GM13976 (cell line): Measurements from ENCODE around the gene TMEM255B.

Experiments used
- DNase-seq: peaks from one replicate; pipeline ENCODE4 v3.0.0; 2012; ENCODE audit warnings: low spot score
- CTCF ChIP-seq: IDR thresholded peaks from 2 replicates; pipeline ENCODE4 v1.5.1; 2012; ENCODE audit warnings: borderline replicate concordance, mild to moderate bottlenecking; ENCODE audit not compliant: insufficient read depth; ENCODE audit errors: extremely low read depth, missing control alignments, control extremely low read depth
- in situ Hi-C: fragments of 300-500 bp; cut with MboI; formaldehyde crosslinking; loops from one replicate; pipeline ENCODE4 v1.12.0; 2022; ENCODE audit warnings: low sequenced_read_pairs, mixed read lengths, inconsistent platforms; ENCODE audit not compliant: unreplicated experiment

TMEM255B gene

DNA sequence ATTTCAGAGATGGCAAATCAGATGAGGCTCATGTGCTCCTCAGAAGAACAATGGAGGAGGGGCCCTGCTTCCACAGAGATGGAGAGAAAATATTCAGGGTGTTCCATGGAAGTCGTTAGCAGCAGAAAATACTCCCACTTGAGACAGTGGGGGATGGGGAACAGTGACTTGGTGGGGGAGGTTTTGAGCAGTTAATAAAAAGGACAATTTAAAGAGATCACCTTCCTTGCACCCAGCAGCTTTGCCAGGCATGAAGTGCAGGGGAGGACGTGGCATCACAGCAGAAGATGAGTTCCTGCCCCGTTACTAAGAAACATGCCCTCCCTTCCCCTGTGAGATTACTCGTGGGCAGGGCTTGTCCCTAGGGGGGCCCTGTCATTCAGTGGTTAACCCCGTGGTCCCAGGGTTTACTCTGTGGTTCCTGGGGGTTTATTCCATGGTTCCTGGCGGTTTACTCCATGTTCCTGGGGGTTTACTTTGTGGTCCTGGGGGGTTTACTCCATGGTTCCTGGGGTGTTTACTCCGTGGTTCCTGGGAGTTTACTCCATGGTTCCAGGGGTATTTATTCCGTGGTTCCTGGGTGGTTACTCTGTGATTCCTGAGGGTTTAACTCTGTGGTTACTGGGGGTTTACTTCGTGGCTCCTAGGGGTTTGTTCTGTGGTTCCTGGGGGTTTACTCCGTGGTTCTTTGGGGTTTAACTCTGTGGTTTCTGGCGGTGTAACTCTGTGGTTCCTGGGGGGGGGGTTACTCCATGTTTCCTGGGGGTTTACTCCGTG, 49.2 kb downstream of the TMEM255B start:
- no peak for TF ChIP-seq CTCF
- no peak for DNase-seq
- in situ Hi-C loops: no loop called here

GRCh38 chr13:113809934-113810333, 50.9 kb downstream of the TMEM255B start:
- in situ Hi-C loops: no loop called here
- no peak for TF ChIP-seq CTCF
- DNase-seq: no peak

- in situ Hi-C loops: no loop called here
- DNase-seq: no peak
- no peak for TF ChIP-seq CTCF
Measured at GRCh38 chr13:113810640-113811039, 51.6 kb downstream of the TMEM255B start.

- no peak for TF ChIP-seq CTCF
- in situ Hi-C loops: no loop called here
- DNase-seq: no peak
Measured at GRCh38 chr13:113811081-113811928, 52.3 kb downstream of the TMEM255B start.

DNA sequence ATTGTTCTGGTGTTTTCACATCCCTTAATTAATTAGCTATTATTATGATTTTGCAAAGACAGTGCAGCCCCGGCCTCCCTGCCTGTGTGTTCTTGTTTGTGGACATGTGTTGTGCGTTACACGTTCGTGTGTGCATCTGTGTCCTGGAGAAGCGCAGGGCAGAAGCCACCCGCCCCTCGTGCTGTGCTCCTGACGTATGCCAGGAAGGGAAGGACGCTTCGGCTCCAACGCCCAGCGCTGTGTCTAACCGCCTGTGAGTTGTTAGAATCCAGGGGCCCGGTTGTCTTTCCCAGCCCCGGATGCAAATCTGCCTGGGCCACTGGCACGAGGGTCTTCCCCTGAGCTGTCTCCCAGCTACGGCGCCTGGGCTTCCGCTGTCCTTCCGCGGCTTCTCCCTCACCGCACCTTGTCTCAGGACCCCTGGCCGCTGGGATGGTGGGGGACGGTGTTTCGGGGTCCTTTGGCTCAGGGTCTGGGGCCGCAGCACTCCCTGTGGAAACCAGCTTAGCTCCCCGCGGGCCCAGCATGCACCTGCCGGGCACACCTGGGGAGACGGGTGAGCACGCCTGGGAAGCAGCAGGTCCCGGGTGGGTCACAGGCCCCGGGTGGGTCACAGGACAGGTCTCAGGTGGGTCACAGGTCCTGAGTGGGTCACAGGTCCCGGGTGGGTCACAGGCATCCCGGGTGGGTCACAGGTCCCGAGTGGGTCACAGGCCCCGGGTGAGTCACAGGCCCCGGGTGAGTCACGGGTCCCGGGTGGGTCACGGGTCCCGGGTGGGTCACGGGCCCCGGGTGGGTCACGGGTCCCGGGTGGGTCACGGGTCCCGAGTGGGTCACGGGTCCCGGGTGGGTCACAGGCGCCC, 53.4 kb downstream of the TMEM255B start:
- DNase-seq: no peak
- TF ChIP-seq CTCF: no peak
- in situ Hi-C loops: no loop called here
